Astrocyte of the spinal cord (primary cell): ENCODE measurements around the gene KDM4C.

Experiments
- DNase-seq: peaks from one replicate; pipeline ENCODE4 v3.0.0; 2011; ENCODE audit warnings: low read depth, low spot score
- H3K4me3 ChIP-seq: 2 replicates; pipeline ENCODE4 v1.5.1; 2011; ENCODE audit warnings: low read depth, mild to moderate bottlenecking, low read length, moderate library complexity
- CTCF ChIP-seq: IDR thresholded peaks from 2 replicates; pipeline ENCODE4 v1.5.1; 2012; ENCODE audit warnings: low read depth, mild to moderate bottlenecking, low read length, inconsistent platforms
- in situ Hi-C: cut with HindIII; loops from 2 replicates; pipeline ENCODE4 v1.10.0; 2017; ENCODE audit warnings: low sequenced_read_pairs

KDM4C gene

GRCh38 chr9:7135735-7136134 is 378.0 kb downstream of the KDM4C start:
- TF ChIP-seq CTCF: no peak
- no peak for DNase-seq
- in situ Hi-C loops: no loop called here
- H3K4me3 ChIP-seq: no peak overlapping the region

- in situ Hi-C loops: no loop called here
- no peak for DNase-seq
- TF ChIP-seq CTCF: no peak
- no peak overlapping the region for H3K4me3 ChIP-seq
These were observed 379.3 kb downstream of the KDM4C start for GRCh38 chr9:7137040-7137439.

GRCh38 chr9:7137571-7137970 is 379.8 kb downstream of the KDM4C start:
- DNase-seq: no peak
- H3K4me3 ChIP-seq: no peak overlapping the region
- no peak for TF ChIP-seq CTCF
- in situ Hi-C loops: no loop called here

- in situ Hi-C loops: no loop called here
- H3K4me3 ChIP-seq: no peak overlapping the region
- TF ChIP-seq CTCF: no peak
- DNase-seq: no peak
These were observed 382.1 kb downstream of the KDM4C start for GRCh38 chr9:7139886-7140285.

GRCh38 chr9:7140401-7140800 is 382.6 kb downstream of the KDM4C start:
- in situ Hi-C loops: no loop called here
- H3K4me3 ChIP-seq: no peak overlapping the region
- DNase-seq: no peak
- no peak for TF ChIP-seq CTCF

- DNase-seq: no peak
- in situ Hi-C loops: no loop called here
- H3K4me3 ChIP-seq: no peak overlapping the region
- no peak for TF ChIP-seq CTCF
These were observed 385.9 kb downstream of the KDM4C start for GRCh38 chr9:7143645-7144200.
